Neutrophil (primary cell): ENCODE measurements around the gene BEND4.

Source experiments
- H3K27ac ChIP-seq: fragments of 200-600 bp; sonication (generic); 2 replicates; pipeline ENCODE4 v1.5.1; 2016; ENCODE audit warnings: mild to moderate bottlenecking, moderate library complexity
- H3K27me3 ChIP-seq: fragments of 200-600 bp; sonication (generic); 2 replicates; pipeline ENCODE4 v1.6.0; 2016; ENCODE audit warnings: mild to moderate bottlenecking
- H3K36me3 ChIP-seq: fragments of 200-600 bp; sonication (generic); 2 replicates; pipeline ENCODE4 v1.5.1; 2017
- H3K4me1 ChIP-seq, 2 experiments: fragments of 200-600 bp in 1 of 2; sonication (generic) in 1 of 2; 1 replicate in 1 of 2; 2 replicates in 1 of 2; pipeline versions ENCODE4 v1.5.1 to v1.6.1; 2013 to 2016; ENCODE audit warnings: low read depth in 1 of 2, low read length in 1 of 2, mild to moderate bottlenecking in 1 of 2, moderate library complexity in 1 of 2; ENCODE audit not compliant: control insufficient read depth in 1 of 2, insufficient read depth in 1 of 2
- H3K4me3 ChIP-seq, 2 experiments: fragments of 200-600 bp in 1 of 2; sonication (generic) in 1 of 2; 1 replicate in 1 of 2; 2 replicates in 1 of 2; pipeline ENCODE4 v1.5.1; 2013 to 2016; ENCODE audit warnings: low read depth in 1 of 2, low read length in 1 of 2, mild to moderate bottlenecking in 1 of 2, moderate library complexity in 1 of 2
- H3K9me3 ChIP-seq: fragments of 200-600 bp; sonication (generic); 2 replicates; pipeline ENCODE4 v1.5.1; 2016
- CTCF ChIP-seq: fragments of 200-600 bp; sonication (generic); IDR thresholded peaks from 2 replicates; pipeline ENCODE4 v1.5.1; 2016; ENCODE audit warnings: antibody characterized with exemption

The BEND4 gene

DNA sequence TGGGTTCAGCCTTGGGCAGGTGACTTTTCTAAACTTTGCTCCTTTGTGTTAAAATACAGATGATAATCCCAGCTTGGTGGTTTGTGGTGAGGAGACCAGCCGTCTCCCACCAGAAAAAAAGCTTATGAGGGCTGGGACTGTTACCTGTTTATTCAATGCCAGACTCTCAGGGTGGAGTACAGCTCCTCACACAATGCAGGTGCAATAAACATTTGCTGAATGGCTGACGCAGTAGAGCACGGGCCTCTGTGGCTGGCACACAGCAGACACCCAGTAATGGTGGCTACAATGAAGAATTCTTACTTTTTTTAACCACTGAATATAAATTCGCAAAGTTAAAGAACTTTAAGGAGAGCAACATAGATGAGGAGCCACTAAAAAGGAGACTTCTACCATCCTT is 30.2 kb downstream of the BEND4 start:
- Histone ChIP-seq H3K36me3 (no peaks in the 10 kb centered on the region), H3K27ac (no peak overlapping the region), H3K4me1 (no peaks in the 10 kb centered on the region), H3K9me3 (no peaks in the 10 kb centered on the region), H3K27me3 (no peaks in the 10 kb centered on the region), H3K4me3 (no peak overlapping the region)
- no peak for TF ChIP-seq CTCF

DNA sequence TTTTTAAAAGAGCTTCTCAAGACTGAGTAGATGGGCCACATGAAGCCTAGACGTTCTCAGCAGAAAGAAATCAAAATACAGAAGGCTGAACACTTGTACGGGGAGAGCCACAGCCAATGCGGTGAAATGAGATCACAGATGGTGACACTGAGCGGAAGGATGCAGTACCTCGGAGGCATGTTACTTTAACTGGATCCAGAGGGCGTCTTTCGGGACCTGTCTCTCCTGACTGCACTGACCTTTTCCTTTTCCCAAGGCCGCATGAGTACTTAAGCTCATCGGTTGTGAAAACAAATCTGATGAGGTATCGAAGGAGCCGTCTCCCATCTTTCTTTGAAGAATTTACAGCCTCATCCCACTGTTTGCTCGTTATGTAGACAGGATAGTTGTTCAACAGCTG is 32.6 kb downstream of the BEND4 start:
- Histone ChIP-seq H3K27ac (no peak overlapping the region), H3K4me1 (no peaks in the 10 kb centered on the region), H3K36me3 (no peaks in the 10 kb centered on the region), H3K27me3 (no peaks in the 10 kb centered on the region), H3K9me3 (no peaks in the 10 kb centered on the region), H3K4me3 (no peak overlapping the region)
- TF ChIP-seq CTCF: no peak

DNA sequence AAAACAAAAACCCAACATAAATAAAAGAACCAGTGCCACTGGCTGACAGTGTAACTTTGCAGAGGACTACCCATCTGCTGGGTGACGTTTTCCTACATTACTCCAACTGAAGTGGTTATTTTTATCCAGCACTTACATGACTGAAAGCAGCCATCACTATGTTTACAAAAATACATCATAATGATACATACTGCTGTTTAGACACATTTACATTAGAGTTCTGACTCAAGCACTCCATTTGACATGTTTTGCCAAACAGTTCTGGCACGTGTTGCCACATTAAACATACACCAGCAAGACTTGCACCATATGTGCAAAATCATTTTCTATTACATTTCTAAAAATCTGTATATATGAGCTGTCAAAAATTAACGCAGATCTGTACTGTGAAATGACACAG is 39.6 kb downstream of the BEND4 start:
- Histone ChIP-seq H3K36me3 (no peaks in the 10 kb centered on the region), H3K9me3 (no peaks in the 10 kb centered on the region), H3K27ac (no peak overlapping the region), H3K4me1 (no peaks in the 10 kb centered on the region), H3K4me3 (no peak overlapping the region), H3K27me3 (no peaks in the 10 kb centered on the region)
- no peak for TF ChIP-seq CTCF

GRCh38 chr4:42104521-42104920 is 47.9 kb downstream of the BEND4 start:
- no peak for TF ChIP-seq CTCF
- no peaks in the 10 kb centered on the region for H3K27me3 ChIP-seq
- no peaks in the 10 kb centered on the region for H3K36me3 ChIP-seq
- no peak overlapping the region for H3K27ac ChIP-seq
- no peaks in the 10 kb centered on the region for H3K4me1 ChIP-seq
- no peak overlapping the region for H3K4me3 ChIP-seq
- H3K9me3 ChIP-seq: no peaks in the 10 kb centered on the region

GRCh38 chr4:42101446-42101975 is 50.9 kb downstream of the BEND4 start:
- TF ChIP-seq CTCF: no peak
- H3K9me3 ChIP-seq: no peaks in the 10 kb centered on the region
- no peaks in the 10 kb centered on the region for H3K27me3 ChIP-seq
- H3K4me3 ChIP-seq: no peak overlapping the region
- H3K36me3 ChIP-seq: no peaks in the 10 kb centered on the region
- H3K4me1 ChIP-seq: no peaks in the 10 kb centered on the region
- H3K27ac ChIP-seq: no peak overlapping the region

DNA sequence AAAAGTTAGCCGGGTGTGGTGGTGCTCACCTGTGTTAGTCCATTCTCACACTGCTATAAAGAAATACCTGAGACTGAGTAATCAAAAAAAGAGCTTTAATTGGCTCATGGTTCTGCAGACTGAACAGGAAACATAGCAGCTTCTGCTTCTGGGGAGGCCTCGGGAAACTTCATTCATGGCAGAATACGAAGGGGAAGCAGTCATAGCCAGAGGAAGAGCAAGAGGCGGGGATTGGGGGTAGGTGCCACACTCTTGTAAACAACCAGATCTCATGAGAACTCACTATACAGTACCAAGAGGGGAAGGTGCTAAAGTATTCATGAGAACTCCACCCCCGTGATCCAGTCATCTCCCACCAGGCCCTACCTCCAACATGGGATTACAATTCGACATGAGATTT is 64.1 kb downstream of the BEND4 start:
- no peak for TF ChIP-seq CTCF
- Histone ChIP-seq H3K27me3 (no peaks in the 10 kb centered on the region), H3K4me1 (no peaks in the 10 kb centered on the region), H3K36me3 (peaks cover 6% of the 10 kb centered on the region), H3K9me3 (no peaks in the 10 kb centered on the region), H3K27ac (no peak overlapping the region), H3K4me3 (no peak overlapping the region)
